Heart right ventricle (tissue), 16 donors: ENCODE data around the gene RARB. TPM values are rescaled to one million over a fixed set of nuclear protein-coding genes. Genes with fewer than 3 reads are reported as not detected.

Experiments
- ATAC-seq, 8 donors: fragments of 200-7000 bp; cut with Tn5 transposase; one replicate each; pipeline ENCODE4 v1.9.1; 2020; ENCODE audit warnings: mild to moderate bottlenecking in 8 of 8, moderate library complexity in 8 of 8, moderate number of reproducible peaks in 1 of 8
- DNase-seq, 2 donors: peaks; one replicate each; pipeline ENCODE4 v3.0.0-alpha.2; 2020
- H3K27ac ChIP-seq, 10 donors: fragments of 200-600 bp; sonication (generic) in 2 of 10; one replicate each; pipeline versions ENCODE4 v1.5.0 to v1.8.0; 2020 to 2022; ENCODE audit warnings: mild to moderate bottlenecking in 3 of 10
- H3K27me3 ChIP-seq, 7 donors: fragments of 200-600 bp; one replicate each; pipeline ENCODE4 v1.8.0; 2021 to 2022; ENCODE audit warnings: mild to moderate bottlenecking in 2 of 7
- H3K36me3 ChIP-seq, 9 donors: fragments of 200-600 bp; sonication (generic) in 1 of 9; one replicate each; pipeline versions ENCODE4 v1.5.0 to v1.8.0; 2020 to 2022; ENCODE audit warnings: mild to moderate bottlenecking in 2 of 9
- H3K4me1 ChIP-seq, 9 donors: fragments of 200-600 bp; sonication (generic) in 1 of 9; one replicate each; pipeline versions ENCODE4 v1.5.0 to v1.8.0; 2020 to 2022; ENCODE audit warnings: mild to moderate bottlenecking in 4 of 9
- H3K4me3 ChIP-seq, 10 donors: fragments of 200-600 bp; sonication (generic) in 2 of 10; one replicate each; pipeline versions ENCODE4 v1.5.0 to v1.8.0; 2020 to 2022; ENCODE audit warnings: mild to moderate bottlenecking in 7 of 10, moderate library complexity in 2 of 10
- H3K9me3 ChIP-seq, 11 donors: fragments of 200-600 bp in 10 of 11; sonication (generic) in 2 of 11; one replicate each; pipeline versions ENCODE4 v1.5.0 to v1.8.0; 2013 to 2022; ENCODE audit warnings: mild to moderate bottlenecking in 2 of 11, control low read depth in 1 of 11, moderate library complexity in 1 of 11
- WGBS, 2 donors: extraction: QIAGEN DNeasy Blood & Tissue Kit; methylation state at CpG; one replicate each; pipeline ENCODE4 v1.1.7; 2013; ENCODE audit warnings: inconsistent platforms in 1 of 2; 5-methylcytosine and 5-hydroxymethylcytosine counted together
- intact Hi-C, 10 donors: fragments of 100-400 bp; cut with DNase I; formaldehyde crosslinking; loops; one replicate each; pipeline versions ENCODE4 v1.11.1 to v1.14.2; 2022
- polyA plus RNA-seq, 2 donors: library from polyadenylated mRNA; stranded (reverse); fragments of 200-250 nt; gene quantifications; one replicate each; pipeline ENCODE4 v1.2.3, GENCODE V29; 2013
- total RNA-seq, 10 donors: library from RNA; stranded (reverse); fragmentation: NEBNext Ultra II Directional in 3 of 10; extraction: Animal tissue kit (Norgen Biotek cat#: 25700) in 3 of 10; gene quantifications; one replicate each; pipeline versions ENCODE4 v1.2.1 to v1.2.4, GENCODE V29; 2021 to 2023
- TF ChIP-seq, protein P1 (sequence below), 9 donors: fragments of 200-600 bp; sonication (generic) in 2 of 9; IDR thresholded peaks; one replicate each; pipeline versions ENCODE4 v1.5.0 to v1.8.0; 2021 to 2022; ENCODE audit warnings: antibody characterized with exemption in 9 of 9, mild to moderate bottlenecking in 5 of 9, moderate library complexity in 1 of 9
- donor health status: Arrhythmogenic right ventricular cardiomyopathy.
- donor health status: ischemic (EF 13 %, LVEDD 7.1; RV severe dilation, severe dysfunction).
- donor health status: healthy with polysubstance abuse.
- donor health status: DM: no; HTN: yes; CAD: no.
- donor health status: DM: no; HTN: no; CAD: no.
- donor health status: ischemic (EF 25% LVEDD 6.9; RV normal size, moderate dysfunction).
- donor health status: ischemic (EF 25% LVEDD 5.7; RV mildly dilated, moderate dysfunction).
- donor health status: healthy.
- donor health status: DM: yes; HTN: yes; CAD: no.
- donor health status: Ischemic cardiomyopathy.
- donor health status: ischemic (EF 35%, LVEDD 5.7; RV mildly dilated, moderate dysfunction).
- donor health status: nonischemic (EF 11% LVEDD 7.7; RV severe dilation, severe dysfunction).
- donor health status: DM: yes; HTN: yes; CAD: no.
- donor health status: PGD.
- donor health status: ischemic (EF 29% LVEDD 5.4; RV normal size, mild dysfunction).
- donor health status: nonischemic (EF 23%, LVEDD 6.1; RV moderate dilation, normal function).

The RARB gene
- total and polyA plus RNA-seq, 12 donors: 3.6 to 23.2 (median 17.8) TPM

DNA sequence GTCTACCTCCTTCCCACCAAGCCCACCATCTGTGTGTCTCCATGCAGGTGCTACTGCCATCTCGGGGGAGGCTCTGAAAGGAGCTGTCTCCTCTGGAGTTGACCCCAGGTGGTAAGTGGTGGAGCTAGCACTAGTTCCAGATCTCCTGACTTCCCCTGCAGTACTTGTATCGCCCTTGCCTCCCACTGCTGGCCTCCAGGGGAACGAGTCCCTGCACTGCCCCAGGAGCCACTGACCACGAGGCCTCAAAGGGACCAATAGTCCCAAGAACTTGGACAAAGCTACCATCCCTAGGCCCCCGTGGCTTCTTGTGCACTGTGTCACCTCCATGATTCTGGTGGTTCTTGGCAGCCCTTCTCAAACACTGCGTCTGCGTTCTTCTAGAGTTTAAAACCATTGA, 137.7 kb downstream of the RARB start:
- DNase-seq (no peak), ATAC-seq (no peak)
- H3K9me3 ChIP-seq: no peaks in the 10 kb centered on the region
- TF ChIP-seq, protein P1, sequence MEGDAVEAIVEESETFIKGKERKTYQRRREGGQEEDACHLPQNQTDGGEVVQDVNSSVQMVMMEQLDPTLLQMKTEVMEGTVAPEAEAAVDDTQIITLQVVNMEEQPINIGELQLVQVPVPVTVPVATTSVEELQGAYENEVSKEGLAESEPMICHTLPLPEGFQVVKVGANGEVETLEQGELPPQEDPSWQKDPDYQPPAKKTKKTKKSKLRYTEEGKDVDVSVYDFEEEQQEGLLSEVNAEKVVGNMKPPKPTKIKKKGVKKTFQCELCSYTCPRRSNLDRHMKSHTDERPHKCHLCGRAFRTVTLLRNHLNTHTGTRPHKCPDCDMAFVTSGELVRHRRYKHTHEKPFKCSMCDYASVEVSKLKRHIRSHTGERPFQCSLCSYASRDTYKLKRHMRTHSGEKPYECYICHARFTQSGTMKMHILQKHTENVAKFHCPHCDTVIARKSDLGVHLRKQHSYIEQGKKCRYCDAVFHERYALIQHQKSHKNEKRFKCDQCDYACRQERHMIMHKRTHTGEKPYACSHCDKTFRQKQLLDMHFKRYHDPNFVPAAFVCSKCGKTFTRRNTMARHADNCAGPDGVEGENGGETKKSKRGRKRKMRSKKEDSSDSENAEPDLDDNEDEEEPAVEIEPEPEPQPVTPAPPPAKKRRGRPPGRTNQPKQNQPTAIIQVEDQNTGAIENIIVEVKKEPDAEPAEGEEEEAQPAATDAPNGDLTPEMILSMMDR (IDR thresholded peaks at IDR 0.05): no peak
- H3K4me3 ChIP-seq: no peak overlapping the region
- no peaks in the 10 kb centered on the region for H3K27me3 ChIP-seq
- WGBS, 2 donors: 91 to 94% methylated on average over 7 of the region's 7 CpGs
- peaks cover 0 to 36% (median 22%) of the 10 kb centered on the region in 9 donors for H3K4me1 ChIP-seq
- H3K36me3 ChIP-seq: peaks cover 0 to 11% (median 0%) of the 10 kb centered on the region in 9 donors
- H3K27ac ChIP-seq: no peak overlapping the region
- intact Hi-C loops: no loop called here

GRCh38 chr3:25566358-25566920, 138.4 kb downstream of the RARB start:
- peaks cover 0 to 17% (median 0%) of the 10 kb centered on the region in 9 donors for H3K36me3 ChIP-seq
- intact Hi-C loops: no loop called here
- H3K4me1 ChIP-seq: peaks cover 0 to 36% (median 19%) of the 10 kb centered on the region in 9 donors
- H3K27ac ChIP-seq: no peak overlapping the region
- WGBS, 2 donors: 76 to 81% methylated on average over 5 of the region's 5 CpGs
- no peak for ATAC-seq
- no peak overlapping the region for H3K4me3 ChIP-seq
- H3K9me3 ChIP-seq: no peaks in the 10 kb centered on the region
- TF ChIP-seq, protein P1 (IDR thresholded peaks at IDR 0.05): peak in 2 of 9 donors; percentile 8 to 10
- no peak for DNase-seq
- no peaks in the 10 kb centered on the region for H3K27me3 ChIP-seq

DNA sequence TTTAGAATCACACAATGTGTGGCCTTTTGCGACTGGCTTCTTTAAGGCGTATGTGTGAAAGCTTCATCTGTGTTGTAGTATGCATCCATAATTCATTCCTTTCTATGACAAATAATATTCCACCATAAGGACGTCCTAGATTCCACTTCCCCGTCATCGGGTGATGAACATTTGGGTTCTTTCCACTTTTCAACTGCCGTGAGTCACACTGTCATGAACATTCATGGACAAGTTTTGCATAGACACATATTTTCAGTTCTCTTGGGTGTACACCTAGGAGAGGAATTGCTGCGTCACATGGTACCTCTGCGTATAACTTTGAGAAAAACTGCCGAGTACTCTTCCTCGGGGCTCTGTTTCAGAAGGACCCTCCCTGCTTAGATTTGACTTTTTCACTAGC, 139.3 kb downstream of the RARB start:
- Histone ChIP-seq H3K4me1 (peaks cover 0 to 29% (median 11%) of the 10 kb centered on the region in 9 donors), H3K27me3 (no peaks in the 10 kb centered on the region), H3K4me3 (no peak overlapping the region), H3K36me3 (peaks cover 0 to 23% (median 0%) of the 10 kb centered on the region in 9 donors), H3K27ac (no peak overlapping the region), H3K9me3 (no peaks in the 10 kb centered on the region)
- no peak for DNase-seq
- intact Hi-C loops: no loop called here
- ATAC-seq: no peak
- 81 to 84% methylated on average over 10 of the region's 10 CpGs for WGBS, 2 donors
- TF ChIP-seq, protein P1 (IDR thresholded peaks at IDR 0.05): no peak

DNA sequence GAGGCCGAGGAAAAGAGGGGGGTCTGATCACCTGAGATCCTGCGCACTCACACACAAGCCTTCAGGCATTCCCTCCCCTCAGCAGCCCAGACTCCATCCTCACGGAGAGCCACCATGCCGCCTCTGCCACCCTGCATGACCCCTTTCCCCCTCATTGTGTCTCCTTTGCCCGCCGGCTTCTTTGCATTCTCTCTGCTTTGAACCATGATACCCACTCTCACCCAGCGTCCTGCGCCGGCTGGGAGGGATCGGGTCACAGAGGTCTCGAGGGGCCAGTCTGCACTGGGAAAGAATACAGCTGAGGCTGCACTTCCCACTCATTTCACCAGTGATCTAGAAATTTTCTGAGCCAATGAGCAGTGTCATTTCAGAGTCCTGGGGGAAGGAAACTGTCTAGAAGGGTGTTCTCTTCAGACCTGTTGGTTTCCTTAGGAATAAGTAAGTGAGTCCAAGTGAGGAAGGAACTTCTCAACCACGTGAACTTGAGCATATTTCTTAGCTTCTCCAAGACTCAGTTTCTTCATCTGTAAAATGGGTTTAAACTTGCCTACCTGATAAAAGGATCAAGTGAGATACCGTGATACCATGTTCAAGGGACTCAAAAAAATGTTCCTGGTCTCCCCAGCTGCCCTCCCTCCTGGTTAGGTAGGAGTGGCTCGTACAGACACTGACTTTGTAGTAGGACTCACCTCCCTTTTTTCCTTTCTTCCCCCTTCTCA, 139.9 kb downstream of the RARB start:
- DNase-seq: no peak
- WGBS, 2 donors: 90 to 93% methylated on average over 14 of the region's 14 CpGs
- Histone ChIP-seq H3K9me3 (no peaks in the 10 kb centered on the region), H3K4me1 (peaks cover 0 to 30% (median 12%) of the 10 kb centered on the region in 9 donors), H3K4me3 (no peak overlapping the region), H3K27ac (peak overlapping the region in 4 of 10 donors; percentile 19 to 63 (median 36)), H3K36me3 (peaks cover 0 to 23% (median 0%) of the 10 kb centered on the region in 9 donors), H3K27me3 (no peaks in the 10 kb centered on the region)
- no peak for ATAC-seq
- TF ChIP-seq, protein P1 (IDR thresholded peaks at IDR 0.05): no peak
- intact Hi-C loops: no loop called here
